OCI-LY3 (cell line): ENCODE results near the gene KCNIP4.
A peak's percentile ranks its signal among the peaks of the same experiment; 100 is the strongest.

Source experiments
- H2AFZ ChIP-seq: fragments of 200-600, 300-600 bp; shearing (Covaris generic); 2 replicates; pipeline ENCODE4 v1.6.0; 2014; ENCODE audit warnings: antibody characterized with exemption, low read depth, low read length
- H3K27ac ChIP-seq: fragments of 200-600, 300-600 bp; sonication (generic); 2 replicates; pipeline ENCODE4 v1.5.1; 2014; ENCODE audit warnings: mild to moderate bottlenecking, low read length, moderate library complexity, mixed read lengths
- H3K27me3 ChIP-seq: fragments of 200-600, 300-600 bp; sonication (generic); 2 replicates; pipeline ENCODE4 v1.6.1; 2014; ENCODE audit warnings: low read depth, low read length, mixed read lengths
- H3K36me3 ChIP-seq: fragments of 200-600, 300-600 bp; sonication (generic); replicated peaks from 2 replicates; pipeline ENCODE3; 2014; ENCODE audit warnings: low read depth, low read length, mixed read lengths
- H3K4me1 ChIP-seq: fragments of 300-600, 200-600 bp; sonication (generic); 2 replicates; pipeline ENCODE4 v1.6.1; 2014; ENCODE audit warnings: low read length, mixed read lengths
- H3K4me2 ChIP-seq: fragments of 200-600, 300-600 bp; sonication (generic); 2 replicates; pipeline ENCODE4 v1.6.1; 2014; ENCODE audit warnings: low read length, mixed read lengths
- H3K4me3 ChIP-seq: fragments of 300-600, 200-600 bp; sonication (generic); 2 replicates; pipeline ENCODE4 v1.5.1; 2014; ENCODE audit warnings: antibody characterized with exemption, mild to moderate bottlenecking, low read length, moderate library complexity
- H3K79me2 ChIP-seq: fragments of 300-600, 200-600 bp; shearing (Covaris generic); 2 replicates; pipeline ENCODE4 v1.6.1; 2014; ENCODE audit warnings: mild to moderate bottlenecking, low read length, mixed read lengths
- H3K9ac ChIP-seq: fragments of 300-600, 200-600 bp; shearing (Covaris generic); 2 replicates; pipeline ENCODE4 v1.6.0; 2014; ENCODE audit warnings: mild to moderate bottlenecking, low read length, moderate library complexity
- H3K9me3 ChIP-seq: fragments of 200-600, 300-600 bp; shearing (Covaris generic); 2 replicates; pipeline ENCODE4 v1.6.1; 2014; ENCODE audit warnings: low read length, mixed read lengths; ENCODE audit not compliant: insufficient read depth
- H4K20me1 ChIP-seq: fragments of 200-600, 300-600 bp; sonication (generic); 2 replicates; pipeline ENCODE4 v1.6.1; 2016; ENCODE audit warnings: low read length, mixed read lengths; ENCODE audit not compliant: insufficient read depth
- CTCF ChIP-seq: fragments of 200-600, 300-600 bp; sonication (generic); IDR thresholded peaks from 2 replicates; pipeline ENCODE4 v1.5.1; 2014; ENCODE audit warnings: antibody characterized with exemption, low read length, low read depth
- EZH2phosphoT487 ChIP-seq: fragments of 200-600 bp; shearing (Covaris generic); IDR thresholded peaks from 2 replicates; pipeline ENCODE4 v1.6.1; 2018; ENCODE audit warnings: antibody characterized with exemption, mixed run types, low read depth

The KCNIP4 gene

GRCh38 chr4:21768349-21769310, 179.9 kb downstream of the KCNIP4 start:
- H3K9ac ChIP-seq, result no peak overlapping the region
- H4K20me1 ChIP-seq, result no peaks in the 10 kb centered on the region
- TF ChIP-seq CTCF (peak; percentile 80), EZH2phosphoT487 (no peak)
- H3K4me3 ChIP-seq, result peak overlapping the region; percentile 27; the same call in 1 of the 2 replicates
- H3K9me3 ChIP-seq, result no peaks in the 10 kb centered on the region
- peak overlapping the region; percentile 48 for H3K4me2 ChIP-seq
- no peaks in the 10 kb centered on the region for H3K79me2 ChIP-seq
- 0 out of 2 replicates have a peak, but pooled peaks cover 2% of the 10 kb centered on the region for H3K27me3 ChIP-seq
- no peaks in the 10 kb centered on the region for H3K36me3 ChIP-seq
- H3K27ac ChIP-seq, result no peak overlapping the region
- no peak overlapping the region for H2AFZ ChIP-seq
- no peaks in the 10 kb centered on the region for H3K4me1 ChIP-seq

GRCh38 chr4:21765810-21766407, 182.7 kb downstream of the KCNIP4 start:
- Histone ChIP-seq H3K9ac (no peak overlapping the region), H3K27me3 (0 out of 2 replicates have a peak, but pooled peaks cover 2% of the 10 kb centered on the region), H3K36me3 (no peaks in the 10 kb centered on the region), H3K4me1 (no peaks in the 10 kb centered on the region), H2AFZ (no peak overlapping the region), H3K27ac (no peak overlapping the region), H3K4me3 (no peak overlapping the region), H4K20me1 (no peaks in the 10 kb centered on the region), H3K4me2 (no peak overlapping the region), H3K9me3 (no peaks in the 10 kb centered on the region), H3K79me2 (no peaks in the 10 kb centered on the region)
- TF ChIP-seq CTCF (peak; percentile 74), EZH2phosphoT487 (no peak)

- Histone ChIP-seq H3K27me3 (0 out of 2 replicates have a peak, but pooled peaks cover 2% of the 10 kb centered on the region), H3K9ac (no peak overlapping the region), H3K4me2 (no peak overlapping the region), H3K27ac (no peak overlapping the region), H3K4me3 (no peak overlapping the region), H3K9me3 (no peaks in the 10 kb centered on the region), H2AFZ (no peak overlapping the region), H3K4me1 (no peaks in the 10 kb centered on the region), H4K20me1 (no peaks in the 10 kb centered on the region), H3K36me3 (no peaks in the 10 kb centered on the region), H3K79me2 (no peaks in the 10 kb centered on the region)
- no peak for TF ChIP-seq EZH2phosphoT487
- TF ChIP-seq CTCF, result no peak
Measured at GRCh38 chr4:21763855-21764254, 184.7 kb downstream of the KCNIP4 start.

- Histone ChIP-seq H3K4me2 (no peak overlapping the region), H2AFZ (no peak overlapping the region), H3K9me3 (no peaks in the 10 kb centered on the region), H3K27ac (no peak overlapping the region), H3K36me3 (no peaks in the 10 kb centered on the region), H3K27me3 (no peaks in the 10 kb centered on the region), H3K4me1 (no peaks in the 10 kb centered on the region), H3K9ac (no peak overlapping the region), H3K4me3 (no peak overlapping the region), H3K79me2 (no peaks in the 10 kb centered on the region), H4K20me1 (no peaks in the 10 kb centered on the region)
- TF ChIP-seq EZH2phosphoT487, result no peak
- no peak for TF ChIP-seq CTCF
Measured at GRCh38 chr4:21757248-21757647, 191.3 kb downstream of the KCNIP4 start.
